Uterus (tissue), 2 donors: ENCODE data around the gene BACH2.

Experiments used
- CTCF ChIP-seq, 4 experiments: fragments of 200-600 bp in 2 of 4; fragments of 450-650 bp in 2 of 4; sonication (generic) in 2 of 4; IDR thresholded peaks; one replicate each; pipeline ENCODE4 v1.5.1; 2016 to 2019; ENCODE audit warnings: antibody characterized with exemption in 4 of 4, mild to moderate bottlenecking in 2 of 4, moderate library complexity in 1 of 4
- POLR2A ChIP-seq, 2 donors: fragments of 450-650 bp; IDR thresholded peaks; one replicate each; pipeline ENCODE4 v1.6.1; 2016; ENCODE audit warnings: antibody characterized with exemption in 2 of 2, mild to moderate bottlenecking in 1 of 2, moderate library complexity in 1 of 2

GRCh38 chr6:89921197-89921596 is 375.4 kb downstream of the BACH2 start:
- TF ChIP-seq CTCF (IDR thresholded peaks at IDR 0.05), result no peak
- no peak for TF ChIP-seq POLR2A (IDR thresholded peaks at IDR 0.05)
